ENCODE measurements around the gene RBBP8NL.

The RBBP8NL gene

GRCh38 chr20:62386383-62387218, 40.7 kb downstream of the RBBP8NL start, which contains the start of gene RPS21:
TSS of gene RPS21 (plus strand) at chr20:62387103. CDS start at chr20:62387339, 236 bp downstream.
- no peaks in the 10 kb centered on the region for H3K27me3 ChIP-seq (ENCODE audit: control insufficient read depth in 5 of 5, insufficient read depth in 4 of 5, low read length in 5 of 5)
- H3K9ac ChIP-seq (ENCODE audit: low read length in 5 of 5): peak within 1 kb of the TSS; percentile 68 to 99 (median 98)
- peak within 1 kb of the TSS; percentile 79 for H3K27ac ChIP-seq (ENCODE audit: low read depth, low read length)
- H3K9me3 ChIP-seq (ENCODE audit: control insufficient read depth in 5 of 5, low read length in 5 of 5): no peaks in the 10 kb centered on the region
- H3K4me3 ChIP-seq (ENCODE audit: low read depth in 1 of 5, low read length in 5 of 5): peak within 1 kb of the TSS; percentile 90 to 98 (median 93)
- peaks cover 0 to 39% (median 30%) of the 10 kb centered on the region in 5 donors for H3K36me3 ChIP-seq (ENCODE audit: control insufficient read depth in 5 of 5, insufficient read depth in 5 of 5, low read length in 5 of 5)
- peaks cover 2 to 39% (median 34%) of the 10 kb centered on the region in 5 donors for H3K4me1 ChIP-seq (ENCODE audit: control insufficient read depth in 5 of 5, insufficient read depth in 5 of 5, low read length in 5 of 5)

GRCh38 chr20:62382306-62383198, 44.8 kb downstream of the RBBP8NL start:
- Histone ChIP-seq H3K4me3 (ENCODE audit: low read depth in 1 of 5, low read length in 5 of 5) (no peak overlapping the region), H3K9me3 (ENCODE audit: control insufficient read depth in 5 of 5, low read length in 5 of 5) (no peaks in the 10 kb centered on the region), H3K36me3 (ENCODE audit: control insufficient read depth in 5 of 5, insufficient read depth in 5 of 5, low read length in 5 of 5) (peaks cover 0 to 5% (median 4%) of the 10 kb centered on the region in 5 donors), H3K9ac (ENCODE audit: low read length in 5 of 5) (no peak overlapping the region), H3K27me3 (ENCODE audit: control insufficient read depth in 5 of 5, insufficient read depth in 4 of 5, low read length in 5 of 5) (no peaks in the 10 kb centered on the region), H3K4me1 (ENCODE audit: control insufficient read depth in 5 of 5, insufficient read depth in 5 of 5, low read length in 5 of 5) (peaks cover 2 to 50% (median 42%) of the 10 kb centered on the region in 5 donors), H3K27ac (ENCODE audit: low read depth, low read length) (no peak overlapping the region)

- H3K4me1 ChIP-seq (ENCODE audit: control insufficient read depth in 5 of 5, insufficient read depth in 5 of 5, low read length in 5 of 5): peaks cover 2 to 53% (median 45%) of the 10 kb centered on the region in 5 donors
- H3K4me3 ChIP-seq (ENCODE audit: low read depth in 1 of 5, low read length in 5 of 5): no peak overlapping the region
- peak overlapping the region in 1 of 5 donors; percentile 17 for H3K9ac ChIP-seq (ENCODE audit: low read length in 5 of 5)
- H3K36me3 ChIP-seq (ENCODE audit: control insufficient read depth in 5 of 5, insufficient read depth in 5 of 5, low read length in 5 of 5): peaks cover 0 to 5% (median 4%) of the 10 kb centered on the region in 5 donors
- no peaks in the 10 kb centered on the region for H3K9me3 ChIP-seq (ENCODE audit: control insufficient read depth in 5 of 5, low read length in 5 of 5)
- peak overlapping the region; percentile 86 for H3K27ac ChIP-seq (ENCODE audit: low read depth, low read length)
- H3K27me3 ChIP-seq (ENCODE audit: control insufficient read depth in 5 of 5, insufficient read depth in 4 of 5, low read length in 5 of 5): no peaks in the 10 kb centered on the region
Measured at GRCh38 chr20:62381842-62382241, 45.5 kb downstream of the RBBP8NL start.

GRCh38 chr20:62381202-62381797, 46.0 kb downstream of the RBBP8NL start:
- H3K9me3 ChIP-seq (ENCODE audit: control insufficient read depth in 5 of 5, low read length in 5 of 5): no peaks in the 10 kb centered on the region
- peaks cover 2 to 56% (median 46%) of the 10 kb centered on the region in 5 donors for H3K4me1 ChIP-seq (ENCODE audit: control insufficient read depth in 5 of 5, insufficient read depth in 5 of 5, low read length in 5 of 5)
- no peak overlapping the region for H3K4me3 ChIP-seq (ENCODE audit: low read depth in 1 of 5, low read length in 5 of 5)
- no peaks in the 10 kb centered on the region for H3K27me3 ChIP-seq (ENCODE audit: control insufficient read depth in 5 of 5, insufficient read depth in 4 of 5, low read length in 5 of 5)
- H3K9ac ChIP-seq (ENCODE audit: low read length in 5 of 5): peak overlapping the region in 1 of 5 donors; percentile 17
- peaks cover 0 to 5% (median 4%) of the 10 kb centered on the region in 5 donors for H3K36me3 ChIP-seq (ENCODE audit: control insufficient read depth in 5 of 5, insufficient read depth in 5 of 5, low read length in 5 of 5)
- peak overlapping the region; percentile 86 for H3K27ac ChIP-seq (ENCODE audit: low read depth, low read length)

- Histone ChIP-seq H3K27ac (ENCODE audit: low read depth, low read length) (no peak overlapping the region), H3K36me3 (ENCODE audit: control insufficient read depth in 5 of 5, insufficient read depth in 5 of 5, low read length in 5 of 5) (peaks cover 0 to 5% (median 4%) of the 10 kb centered on the region in 5 donors), H3K4me1 (ENCODE audit: control insufficient read depth in 5 of 5, insufficient read depth in 5 of 5, low read length in 5 of 5) (peaks cover 0 to 51% (median 47%) of the 10 kb centered on the region in 5 donors), H3K9ac (ENCODE audit: low read length in 5 of 5) (no peak overlapping the region), H3K9me3 (ENCODE audit: control insufficient read depth in 5 of 5, low read length in 5 of 5) (no peaks in the 10 kb centered on the region), H3K27me3 (ENCODE audit: control insufficient read depth in 5 of 5, insufficient read depth in 4 of 5, low read length in 5 of 5) (peaks cover 0 to 12% (median 5%) of the 10 kb centered on the region in 5 donors), H3K4me3 (ENCODE audit: low read depth in 1 of 5, low read length in 5 of 5) (no peak overlapping the region)
Measured at GRCh38 chr20:62378215-62378614, 49.1 kb downstream of the RBBP8NL start.

- H3K9ac ChIP-seq (ENCODE audit: low read length in 5 of 5): peak overlapping the region in 1 of 5 donors; percentile 44
- peaks cover 0 to 14% (median 5%) of the 10 kb centered on the region in 5 donors for H3K27me3 ChIP-seq (ENCODE audit: control insufficient read depth in 5 of 5, insufficient read depth in 4 of 5, low read length in 5 of 5)
- H3K36me3 ChIP-seq (ENCODE audit: control insufficient read depth in 5 of 5, insufficient read depth in 5 of 5, low read length in 5 of 5): peaks cover 0 to 5% (median 4%) of the 10 kb centered on the region in 5 donors
- no peaks in the 10 kb centered on the region for H3K9me3 ChIP-seq (ENCODE audit: control insufficient read depth in 5 of 5, low read length in 5 of 5)
- H3K4me3 ChIP-seq (ENCODE audit: low read depth in 1 of 5, low read length in 5 of 5): no peak overlapping the region
- H3K27ac ChIP-seq (ENCODE audit: low read depth, low read length): no peak overlapping the region
- peaks cover 0 to 51% (median 46%) of the 10 kb centered on the region in 5 donors for H3K4me1 ChIP-seq (ENCODE audit: control insufficient read depth in 5 of 5, insufficient read depth in 5 of 5, low read length in 5 of 5)
Measured at GRCh38 chr20:62377615-62378178, 49.6 kb downstream of the RBBP8NL start.

GRCh38 chr20:62377064-62377461, 50.3 kb downstream of the RBBP8NL start:
- H3K27me3 ChIP-seq (ENCODE audit: control insufficient read depth in 5 of 5, insufficient read depth in 4 of 5, low read length in 5 of 5): peaks cover 0 to 16% (median 5%) of the 10 kb centered on the region in 5 donors
- no peaks in the 10 kb centered on the region for H3K9me3 ChIP-seq (ENCODE audit: control insufficient read depth in 5 of 5, low read length in 5 of 5)
- peak overlapping the region in 1 of 5 donors; percentile 44 for H3K9ac ChIP-seq (ENCODE audit: low read length in 5 of 5)
- H3K27ac ChIP-seq (ENCODE audit: low read depth, low read length): no peak overlapping the region
- peaks cover 0 to 45% (median 40%) of the 10 kb centered on the region in 5 donors for H3K4me1 ChIP-seq (ENCODE audit: control insufficient read depth in 5 of 5, insufficient read depth in 5 of 5, low read length in 5 of 5)
- peaks cover 0 to 4% (median 2%) of the 10 kb centered on the region in 5 donors for H3K36me3 ChIP-seq (ENCODE audit: control insufficient read depth in 5 of 5, insufficient read depth in 5 of 5, low read length in 5 of 5)
- no peak overlapping the region for H3K4me3 ChIP-seq (ENCODE audit: low read depth in 1 of 5, low read length in 5 of 5)

- Histone ChIP-seq H3K4me3 (ENCODE audit: low read depth in 1 of 5, low read length in 5 of 5) (peak overlapping the region in 2 of 5 donors; percentile 10 to 32), H3K36me3 (ENCODE audit: control insufficient read depth in 5 of 5, insufficient read depth in 5 of 5, low read length in 5 of 5) (no peaks in the 10 kb centered on the region), H3K27ac (ENCODE audit: low read depth, low read length) (no peak overlapping the region), H3K9me3 (ENCODE audit: control insufficient read depth in 5 of 5, low read length in 5 of 5) (no peaks in the 10 kb centered on the region), H3K27me3 (ENCODE audit: control insufficient read depth in 5 of 5, insufficient read depth in 4 of 5, low read length in 5 of 5) (peaks cover 4 to 16% (median 5%) of the 10 kb centered on the region in 5 donors), H3K4me1 (ENCODE audit: control insufficient read depth in 5 of 5, insufficient read depth in 5 of 5, low read length in 5 of 5) (peaks cover 0 to 45% (median 33%) of the 10 kb centered on the region in 5 donors), H3K9ac (ENCODE audit: low read length in 5 of 5) (no peak overlapping the region)
Measured at GRCh38 chr20:62376112-62377063, 51.0 kb downstream of the RBBP8NL start.

Data from subcutaneous abdominal adipose tissue (tissue), 5 donors.